OCI-LY1 (cell line): ENCODE measurements around the gene IP6K3.

Experiments used
- CTCF ChIP-seq: fragments of 200-600 bp; sonication (generic), shearing (Covaris generic); IDR thresholded peaks from 2 replicates; pipeline ENCODE4 v1.5.1; 2017; ENCODE audit warnings: mild to moderate bottlenecking, antibody characterized with exemption, low read length, moderate library complexity, mixed read lengths
- EZH2 ChIP-seq: fragments of 200-600 bp; sonication (generic), shearing (Covaris generic); IDR thresholded peaks from 2 replicates; pipeline ENCODE4 v1.8.0; 2017; ENCODE audit warnings: borderline replicate concordance, mixed run types, mild to moderate bottlenecking, antibody characterized with exemption, low read length, moderate library complexity, mixed read lengths

GRCh38 chr6:33675968-33676367, 70.7 kb downstream of the IP6K3 start:
- TF ChIP-seq CTCF (no peak), EZH2 (no peak)
